Upper lobe of left lung (tissue), 4 donors: Measurements from ENCODE around the gene GRB7.

Experiments used
- CTCF ChIP-seq, 6 experiments: fragments of 450-650 bp in 4 of 6; fragments of 200-600 bp in 2 of 6; sonication (generic) in 2 of 6; IDR thresholded peaks; one replicate each; pipeline ENCODE4 v1.5.1; 2016 to 2019; ENCODE audit warnings: antibody characterized with exemption in 6 of 6
- EP300 ChIP-seq, 4 donors: sonication (generic); formaldehyde crosslinking; IDR thresholded peaks; one replicate each; pipeline ENCODE4 v1.5.1; 2017; ENCODE audit warnings: antibody characterized with exemption in 4 of 4, control low read depth in 2 of 4
- POLR2A ChIP-seq, 4 donors: fragments of 450-650 bp; IDR thresholded peaks; one replicate each; pipeline ENCODE4 v1.5.1; 2016 to 2017; ENCODE audit warnings: antibody characterized with exemption in 4 of 4, mild to moderate bottlenecking in 2 of 4
- POLR2AphosphoS5 ChIP-seq, 2 donors: sonication (generic); formaldehyde crosslinking; IDR thresholded peaks; one replicate each; pipeline ENCODE4 v1.5.1; 2017; ENCODE audit warnings: antibody characterized with exemption in 2 of 2

- TF ChIP-seq CTCF (IDR thresholded peaks at IDR 0.05) (no peak), EP300 (IDR thresholded peaks at IDR 0.05) (no peak), POLR2AphosphoS5 (IDR thresholded peaks at IDR 0.05) (no peak), POLR2A (IDR thresholded peaks at IDR 0.05) (no peak)
Measured at GRCh38 chr17:39746145-39746461, 8.4 kb downstream of the GRB7 start.
